ENCODE measurements around the gene RAB1B. TPM values are rescaled to one million over a fixed set of nuclear protein-coding genes. Genes with fewer than 3 reads are reported as not detected.
A peak's percentile ranks its signal among the peaks of the same experiment; 100 is the strongest.

Gene RAB1B
- total and polyA plus RNA-seq, 10 of the 15 experiments (the other 5 are each of a cell fraction or from before 2014, with no cell fraction given) = 10.4 to 193 (median 96.9) TPM

DNA sequence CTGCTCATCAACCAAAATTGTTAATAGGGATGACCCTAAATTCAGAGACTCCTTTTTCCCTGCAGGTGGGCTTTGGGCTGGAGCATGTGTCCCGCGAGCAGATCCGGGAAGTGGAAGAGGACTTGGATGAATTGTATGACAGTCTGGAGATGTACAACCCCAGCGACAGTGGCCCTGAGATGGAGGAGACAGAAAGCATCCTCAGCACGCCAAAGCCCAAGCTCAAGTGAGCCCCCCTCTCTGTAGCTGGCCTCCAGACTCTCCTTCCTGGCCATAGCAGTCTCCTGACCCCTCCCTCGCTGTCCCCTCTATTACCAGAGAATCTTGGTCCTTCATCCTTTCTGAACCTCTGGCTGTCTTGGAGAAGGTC lies 47.9 kb upstream of the RAB1B start (continued):
- TF ChIP-seq GABPA (IDR thresholded peaks at IDR 0.05; ENCODE audit: low read depth) = no peak
- TF ChIP-seq, protein P1, sequence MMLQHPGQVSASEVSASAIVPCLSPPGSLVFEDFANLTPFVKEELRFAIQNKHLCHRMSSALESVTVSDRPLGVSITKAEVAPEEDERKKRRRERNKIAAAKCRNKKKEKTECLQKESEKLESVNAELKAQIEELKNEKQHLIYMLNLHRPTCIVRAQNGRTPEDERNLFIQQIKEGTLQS (IDR thresholded peaks at IDR 0.05; ENCODE audit: borderline replicate concordance, extremely low read depth, low read depth, low read length) = no peak
- no peak for TF ChIP-seq PAX8 (IDR thresholded peaks at IDR 0.05)
- no peak for TF ChIP-seq ATF7 (IDR thresholded peaks at IDR 0.05; ENCODE audit: low read depth)
- TF ChIP-seq SPI1 (IDR thresholded peaks at IDR 0.05; ENCODE audit: borderline replicate concordance, insufficient read depth, low read depth, low read length) = no peak
- TF ChIP-seq BACH1 (IDR thresholded peaks at IDR 0.05; ENCODE audit: borderline replicate concordance) = no peak

DNA sequence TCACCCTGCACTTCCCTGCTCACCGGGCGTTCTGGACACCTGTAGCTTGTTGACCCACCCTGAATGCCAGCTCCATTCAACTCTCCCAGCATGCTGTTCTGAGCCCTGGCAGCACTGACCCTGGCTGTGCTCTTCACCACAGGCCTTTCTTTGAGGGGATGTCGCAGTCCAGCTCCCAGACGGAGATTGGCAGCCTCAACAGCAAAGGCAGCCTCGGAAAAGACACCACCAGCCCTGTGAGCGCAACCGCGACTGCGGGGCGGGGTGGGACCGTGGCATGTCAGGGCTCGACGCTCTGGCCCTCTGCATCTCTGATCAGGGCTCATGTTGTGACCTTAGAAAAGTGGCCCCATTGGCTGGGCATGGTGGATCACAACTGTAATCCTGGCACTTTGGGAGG lies 47.4 kb upstream of the RAB1B start:
- TF ChIP-seq KDM1A (IDR thresholded peaks at IDR 0.05; ENCODE audit: borderline replicate concordance) = no peak
- 0 out of 2 replicates have a peak, but pooled peaks have one; percentile 22 for TF ChIP-seq PAX5 (IDR thresholded peaks at IDR 0.05; ENCODE audit: borderline replicate concordance, low read depth, low read length)
- no peak for TF ChIP-seq SRF (IDR thresholded peaks at IDR 0.05; ENCODE audit: low read depth in 2 of 2, low read length in 2 of 2)
- ChIA-PET CTCF (interaction anchor here (0.7 to 3.9 kb wide), 20 partner anchors 34 to 429 kb away, joined by 3 to 46 read pairs (median 6); no protein-coding TSS in a partner anchor), RAD21 (ENCODE audit: unreplicated experiment) (interaction anchor here (0.6 to 2.5 kb wide), 17 partner anchors 37 to 169 kb away, joined by 3 to 35 read pairs (median 6); partner anchors contain the start of genes SF3B2 and SLC29A2), SMC1A (ENCODE audit: uncharacterized antibody, unreplicated experiment) (interaction anchor here (0.6 to 3.7 kb wide), 12 partner anchors 47 to 153 kb away, joined by 3 to 37 read pairs (median 4); partner anchors contain the start of gene RAB1B), POLR2A (interaction anchor here (0.6 to 2.1 kb wide), 3 partner anchors 68 to 85 kb away, joined by 3 to 16 read pairs (median 7); partner anchors contain the start of gene YIF1A)
- Histone ChIP-seq H3K27ac (ENCODE audit: control insufficient read depth, insufficient read depth) (no peak overlapping the region), H3K9me3 (replicated peaks; ENCODE audit: control insufficient read depth, insufficient read depth, low read length) (no peaks in the 10 kb centered on the region), H2AFZ (ENCODE audit: control insufficient read depth, low read depth, low read length) (no peak overlapping the region), H3K36me3 (ENCODE audit: control insufficient read depth in 2 of 2, insufficient read depth in 2 of 2, low read length in 1 of 2) (peaks cover 19 to 54% of the 10 kb centered on the region in 2 experiments), H3K9ac (ENCODE audit: control insufficient read depth, insufficient read depth, low read length) (no peak overlapping the region), H4K20me1 (ENCODE audit: control insufficient read depth, insufficient read depth) (no peaks in the 10 kb centered on the region), H3K79me2 (ENCODE audit: control insufficient read depth, insufficient read depth, low read length) (no peaks in the 10 kb centered on the region), H3K27me3 (replicated peaks in 1 of 2; ENCODE audit: control insufficient read depth in 2 of 2, insufficient read depth in 2 of 2, low read length in 1 of 2) (no peaks in the 10 kb centered on the region), H3K4me2 (ENCODE audit: control insufficient read depth, insufficient read depth) (no peak overlapping the region), H3K4me1 (ENCODE audit: control insufficient read depth, insufficient read depth, low read length) (peaks cover 17% of the 10 kb centered on the region), H3K4me3 (no peak overlapping the region)
- intact Hi-C loops (cut with micrococcal nuclease; ENCODE audit: unreplicated experiment) (loop anchor here (5.0 kb wide), 1 partner anchor 149 kb away; the partner anchor contains the start of gene PACS1), in situ Hi-C loops (cut with MboI) (no loop called here)
- WGBS (ENCODE audit: insufficient coverage, insufficient replicate concordance, low lambda C conversion rate, missing lambda C conversion rate) = 96% methylated on average over 13 of the region's 13 CpGs
- no TSS peak for BruUV-seq (replicated peaks)
- FAIRE-seq (no peak), DNase-seq (ENCODE audit: low read depth, low spot score) (no peak), ATAC-seq (no peak)
